Measurements from ENCODE around the gene GRIN3B.

GRIN3B gene

DNA sequence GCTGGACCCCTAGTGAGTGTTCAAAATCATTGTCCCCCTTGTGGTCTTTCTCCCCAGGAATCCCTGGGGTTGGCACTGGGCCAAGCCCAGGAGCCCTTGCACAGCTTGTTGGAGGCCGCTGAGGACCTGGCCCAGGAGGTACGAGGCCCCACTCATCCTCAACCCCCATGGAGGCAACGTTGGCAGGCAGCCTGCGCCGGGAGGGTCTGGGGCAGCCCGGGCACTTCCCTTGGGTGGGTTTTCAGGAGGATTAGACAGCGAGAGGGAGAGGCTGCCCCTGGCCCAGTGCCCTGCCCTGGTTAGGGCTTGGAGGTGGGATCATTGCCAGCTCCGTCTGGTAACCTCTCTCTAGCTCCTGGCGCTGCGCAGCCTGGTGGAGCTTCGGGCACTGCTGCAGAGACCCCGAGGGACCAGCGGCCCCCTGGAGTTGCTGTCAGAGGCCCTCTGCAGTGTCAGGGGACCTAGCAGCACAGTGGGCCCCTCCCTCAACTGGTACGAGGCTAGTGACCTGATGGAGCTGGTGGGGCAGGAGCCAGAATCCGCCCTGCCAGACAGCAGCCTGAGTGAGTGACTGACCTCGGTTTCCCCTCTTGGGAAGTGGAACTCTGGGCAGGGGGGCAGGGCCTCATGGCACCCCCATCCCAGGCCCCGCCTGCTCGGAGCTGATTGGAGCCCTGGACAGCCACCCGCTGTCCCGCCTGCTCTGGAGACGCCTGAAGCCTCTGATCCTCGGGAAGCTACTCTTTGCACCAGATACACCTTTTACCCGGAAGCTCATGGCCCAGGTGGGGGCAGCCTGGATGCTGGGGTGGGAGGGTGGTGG, 42.7 kb downstream of the GRIN3B start:
- DNase-seq (ENCODE audit: low spot score) = peak; percentile 52

GRCh38 chr19:1045247-1045603, 45.0 kb downstream of the GRIN3B start:
- DNase-seq (ENCODE audit: low spot score) = no peak

DNA sequence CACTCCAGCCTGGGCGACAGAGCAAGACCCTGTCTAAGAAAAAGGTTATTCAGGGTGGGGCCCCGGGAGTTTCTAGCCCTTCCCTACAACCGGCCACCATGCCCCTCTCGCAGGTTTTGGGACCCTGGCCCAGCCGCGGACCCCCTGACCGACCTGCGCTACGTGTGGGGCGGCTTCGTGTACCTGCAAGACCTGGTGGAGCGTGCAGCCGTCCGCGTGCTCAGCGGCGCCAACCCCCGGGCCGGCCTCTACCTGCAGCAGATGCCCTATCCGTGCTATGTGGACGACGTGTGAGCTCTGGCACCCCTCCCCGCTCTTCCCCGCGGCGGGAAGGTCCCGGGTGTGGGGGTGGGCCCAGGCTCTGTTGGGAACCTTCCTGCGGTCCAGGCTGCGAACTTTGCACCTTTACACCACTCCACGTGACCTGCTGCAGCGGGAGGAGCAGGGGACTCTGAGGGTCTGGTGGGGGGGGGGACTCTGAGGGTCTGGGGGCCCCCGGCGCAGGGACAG, 46.0 kb downstream of the GRIN3B start:
- no peak for DNase-seq (ENCODE audit: low spot score)

- no peak for DNase-seq (ENCODE audit: low spot score)
Measured at GRCh38 chr19:1046836-1047695, 46.8 kb downstream of the GRIN3B start.

DNA sequence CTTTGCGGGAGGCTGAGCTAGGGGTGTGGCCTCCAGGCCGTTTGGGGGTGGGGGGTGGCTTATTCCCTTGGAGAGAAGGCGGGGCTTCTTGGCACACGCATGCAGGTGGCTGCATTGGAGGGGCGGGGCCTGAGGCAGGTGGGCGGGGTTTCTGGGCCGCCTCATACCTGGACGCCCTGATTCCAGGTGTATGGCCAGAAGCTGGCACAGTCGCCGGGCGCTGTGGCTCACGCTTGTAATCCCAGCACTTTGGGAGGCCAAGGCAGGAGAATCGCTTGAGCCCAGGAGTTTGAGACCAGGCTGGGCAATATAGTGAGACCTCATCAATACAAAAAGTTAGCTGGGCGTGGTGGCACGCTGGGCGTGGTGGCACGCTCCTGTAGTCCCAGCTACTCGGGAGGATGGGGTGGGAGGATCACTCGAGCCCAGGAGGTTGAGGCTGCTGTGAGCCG, 47.5 kb downstream of the GRIN3B start:
- no peak for DNase-seq (ENCODE audit: low spot score)

GRCh38 chr19:1049106-1049505, 48.9 kb downstream of the GRIN3B start:
- DNase-seq (ENCODE audit: low spot score) = no peak

GRCh38 chr19:1049800-1050199, 49.6 kb downstream of the GRIN3B start:
- DNase-seq (ENCODE audit: low spot score) = no peak

GRCh38 chr19:1050989-1051788, 51.0 kb downstream of the GRIN3B start:
- DNase-seq (ENCODE audit: low spot score) = no peak

DNA sequence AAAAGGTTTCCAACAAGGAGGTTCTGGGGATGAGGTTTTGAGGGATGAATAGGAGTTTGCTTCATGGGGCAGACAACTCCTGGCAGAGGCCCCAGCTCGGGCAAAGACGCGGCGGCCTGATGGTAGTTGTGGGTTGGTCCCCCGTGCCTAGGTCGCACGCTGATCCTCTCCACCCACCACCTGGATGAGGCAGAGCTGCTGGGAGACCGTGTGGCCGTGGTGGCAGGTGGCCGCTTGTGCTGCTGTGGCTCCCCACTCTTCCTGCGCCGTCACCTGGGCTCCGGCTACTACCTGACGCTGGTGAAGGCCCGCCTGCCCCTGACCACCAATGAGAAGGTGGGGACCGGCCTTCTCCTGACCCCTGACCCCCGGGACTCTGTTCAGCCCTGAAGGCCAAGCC, 51.6 kb downstream of the GRIN3B start:
- no peak for DNase-seq (ENCODE audit: low spot score)

- DNase-seq (ENCODE audit: low spot score) = no peak
Measured at GRCh38 chr19:1052349-1052975, 52.2 kb downstream of the GRIN3B start.

DNA sequence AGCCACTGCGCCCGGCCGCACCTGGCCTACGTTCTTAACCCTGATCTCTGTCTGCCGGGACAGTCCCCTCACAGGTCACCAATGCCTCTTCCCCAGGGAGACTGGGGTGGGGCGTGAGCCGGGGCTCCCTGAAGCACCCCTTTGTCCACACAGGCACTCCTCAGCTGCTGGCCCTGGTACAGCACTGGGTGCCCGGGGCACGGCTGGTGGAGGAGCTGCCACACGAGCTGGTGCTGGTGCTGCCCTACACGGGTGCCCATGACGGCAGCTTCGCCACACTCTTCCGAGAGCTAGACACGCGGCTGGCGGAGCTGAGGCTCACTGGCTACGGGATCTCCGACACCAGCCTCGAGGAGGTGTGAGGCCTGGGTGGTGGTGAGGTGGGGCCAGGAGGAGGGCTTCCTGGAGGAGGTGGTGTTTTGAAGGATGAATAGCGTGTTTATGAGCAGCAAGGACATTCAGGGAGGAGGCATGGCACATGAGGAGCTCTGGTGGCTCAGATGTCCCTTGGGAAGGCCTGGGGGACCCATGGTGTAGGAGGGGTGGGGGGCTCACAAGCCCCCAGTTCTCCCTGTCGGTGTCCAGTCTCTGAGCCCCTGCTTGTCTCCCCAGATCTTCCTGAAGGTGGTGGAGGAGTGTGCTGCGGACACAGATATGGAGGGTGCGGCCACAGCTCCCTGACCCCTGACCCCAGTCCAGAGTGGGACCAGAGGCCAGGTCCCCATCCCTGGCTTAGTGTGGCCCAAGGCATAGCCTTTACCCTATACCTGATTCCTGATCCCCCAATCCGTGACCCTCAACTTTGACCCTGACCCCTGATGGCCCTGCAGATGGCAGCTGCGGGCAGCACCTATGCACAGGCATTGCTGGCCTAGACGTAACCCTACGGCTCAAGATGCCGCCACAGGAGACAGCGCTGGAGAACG, 53.2 kb downstream of the GRIN3B start:
- DNase-seq (ENCODE audit: low spot score) = no peak

DNA sequence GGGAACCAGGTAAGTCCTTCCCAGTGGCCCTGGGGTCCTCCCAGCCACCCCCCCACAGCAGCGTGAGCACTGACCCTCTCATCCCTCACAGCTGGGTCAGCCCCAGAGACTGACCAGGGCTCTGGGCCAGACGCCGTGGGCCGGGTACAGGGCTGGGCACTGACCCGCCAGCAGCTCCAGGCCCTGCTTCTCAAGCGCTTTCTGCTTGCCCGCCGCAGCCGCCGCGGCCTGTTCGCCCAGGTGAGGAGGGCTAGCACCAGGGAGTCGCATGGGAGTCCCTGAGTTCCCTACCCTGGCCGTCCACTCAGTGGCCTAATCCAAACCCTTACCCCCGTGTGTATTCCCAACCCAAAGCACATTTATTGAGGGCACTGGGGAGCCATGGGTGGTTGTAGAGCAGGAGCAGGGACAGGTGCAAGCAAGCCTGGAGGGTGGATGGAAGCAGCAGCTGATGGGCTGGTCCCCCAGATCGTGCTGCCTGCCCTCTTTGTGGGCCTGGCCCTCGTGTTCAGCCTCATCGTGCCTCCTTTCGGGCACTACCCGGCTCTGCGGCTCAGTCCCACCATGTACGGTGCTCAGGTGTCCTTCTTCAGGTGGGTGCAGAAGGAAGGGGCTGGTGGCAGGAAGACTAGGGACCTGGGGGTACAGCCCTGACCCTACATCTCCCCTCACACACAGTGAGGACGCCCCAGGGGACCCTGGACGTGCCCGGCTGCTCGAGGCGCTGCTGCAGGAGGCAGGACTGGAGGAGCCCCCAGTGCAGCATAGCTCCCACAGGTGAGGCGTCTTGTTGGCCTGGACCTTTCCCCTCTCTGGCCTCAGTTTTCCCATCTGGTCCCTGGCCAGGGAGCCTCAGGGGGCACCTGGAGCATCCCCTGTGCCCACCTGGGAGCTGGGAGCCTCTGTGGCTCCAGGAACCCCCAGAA, 54.1 kb downstream of the GRIN3B start:
- DNase-seq (ENCODE audit: low spot score) = no peak

GRCh38 chr19:1055028-1055425, 54.8 kb downstream of the GRIN3B start:
- no peak for DNase-seq (ENCODE audit: low spot score)

DNA sequence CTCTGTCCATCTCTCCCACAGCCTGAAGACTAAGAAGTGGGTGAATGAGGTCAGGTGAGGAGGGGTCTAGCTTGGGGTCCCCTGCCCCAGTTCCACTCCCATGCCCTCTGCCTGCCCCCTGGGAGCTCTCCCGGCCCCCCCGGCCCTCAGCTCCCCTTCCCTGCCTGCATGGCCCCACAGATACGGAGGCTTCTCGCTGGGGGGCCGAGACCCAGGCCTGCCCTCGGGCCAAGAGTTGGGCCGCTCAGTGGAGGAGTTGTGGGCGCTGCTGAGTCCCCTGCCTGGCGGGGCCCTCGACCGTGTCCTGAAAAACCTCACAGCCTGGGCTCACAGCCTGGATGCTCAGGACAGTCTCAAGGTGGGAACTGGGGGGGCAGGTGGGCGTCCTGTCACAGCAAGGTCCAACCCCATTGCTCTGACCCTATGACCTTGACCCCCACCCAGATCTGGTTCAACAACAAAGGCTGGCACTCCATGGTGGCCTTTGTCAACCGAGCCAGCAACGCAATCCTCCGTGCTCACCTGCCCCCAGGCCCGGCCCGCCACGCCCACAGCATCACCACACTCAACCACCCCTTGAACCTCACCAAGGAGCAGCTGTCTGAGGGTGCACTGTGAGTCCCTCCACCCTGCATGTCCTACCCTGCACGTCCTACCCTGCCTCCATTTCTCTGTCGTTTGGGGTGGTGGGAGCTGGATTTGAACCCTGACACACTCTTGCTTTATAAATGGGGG, 55.8 kb downstream of the GRIN3B start:
- no peak for DNase-seq (ENCODE audit: low spot score)

DNA sequence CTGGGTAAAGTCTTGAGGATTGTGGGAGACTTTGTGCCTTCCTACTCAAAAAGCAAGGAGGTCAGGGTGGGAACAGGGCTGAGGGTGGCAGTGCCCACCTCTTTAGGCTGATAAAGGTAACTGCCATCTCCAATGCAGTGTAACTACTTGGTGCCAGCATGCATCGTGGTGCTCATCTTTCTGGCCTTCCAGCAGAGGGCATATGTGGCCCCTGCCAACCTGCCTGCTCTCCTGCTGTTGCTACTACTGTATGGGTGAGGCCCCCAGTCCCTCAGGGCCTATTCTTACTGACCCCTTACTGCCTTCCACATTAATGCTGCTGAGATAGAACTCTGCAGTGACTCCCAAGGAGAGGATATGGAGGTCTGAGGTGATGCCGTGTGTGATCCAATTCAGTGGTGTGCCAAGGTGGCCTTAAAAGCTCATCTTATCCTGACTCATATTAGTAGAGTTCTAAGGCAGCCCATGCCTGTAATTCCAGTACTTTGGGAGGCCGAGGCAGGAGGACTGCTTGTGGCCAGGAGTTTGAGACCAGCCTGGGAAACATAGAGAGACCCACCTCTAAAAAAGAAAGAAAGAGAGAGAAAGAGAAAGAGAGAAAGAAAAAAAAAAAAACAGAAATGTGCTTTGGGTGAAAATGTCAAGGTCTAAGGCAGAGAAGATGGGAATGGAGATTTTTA, 57.1 kb downstream of the GRIN3B start:
- no peak for DNase-seq (ENCODE audit: low spot score)

DNA sequence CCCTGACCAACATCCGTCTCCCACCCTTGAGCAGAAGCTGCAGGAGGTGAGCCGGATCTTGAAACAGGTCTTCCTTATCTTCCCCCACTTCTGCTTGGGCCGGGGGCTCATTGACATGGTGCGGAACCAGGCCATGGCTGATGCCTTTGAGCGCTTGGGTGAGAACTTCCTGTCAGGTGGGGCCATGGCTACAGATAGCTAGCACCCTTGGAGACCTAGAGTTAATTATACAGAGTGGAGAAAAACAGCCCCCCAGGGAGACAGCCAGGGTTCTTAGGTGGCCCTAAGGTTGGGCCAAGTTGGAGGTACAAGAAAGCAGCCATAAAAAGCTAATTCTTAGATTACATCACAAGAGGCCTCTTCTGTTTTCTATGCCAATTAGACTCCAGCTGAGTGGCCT, 57.9 kb downstream of the GRIN3B start:
- no peak for DNase-seq (ENCODE audit: low spot score)
